SK-N-SH (cell line): Measurements from ENCODE around the gene TGM6.

Experiments used
- CHD2 ChIP-seq: fragments of 150-350 bp; IDR thresholded peaks from 2 replicates; pipeline ENCODE4 v1.6.1; 2018; ENCODE audit warnings: low read length; ENCODE audit not compliant: partially characterized antibody
- CTCF ChIP-seq: fragments of 200-600 bp; sonication (generic); IDR thresholded peaks from 2 replicates; pipeline ENCODE4 v1.6.1; 2017; ENCODE audit warnings: antibody characterized with exemption, mild to moderate bottlenecking, moderate library complexity
- EP300 ChIP-seq, 2 experiments: IDR thresholded peaks; 2 replicates each; pipeline versions ENCODE4 v1.4.0 to v1.6.1; 2012; ENCODE audit warnings: borderline replicate concordance in 1 of 2, low read depth in 1 of 2, low read length in 1 of 2
- GABPA ChIP-seq: IDR thresholded peaks from 2 replicates; pipeline ENCODE4 v1.4.0; 2012; ENCODE audit warnings: low read depth, mild to moderate bottlenecking
- MAX ChIP-seq: IDR thresholded peaks from 2 replicates; pipeline ENCODE4 v1.4.0; 2012; ENCODE audit warnings: low read depth
- PBX3 ChIP-seq: IDR thresholded peaks from 2 replicates; pipeline ENCODE4; 2012
- POLR2AphosphoS5 ChIP-seq: IDR thresholded peaks from 2 replicates; pipeline ENCODE4 v1.6.1; 2012; ENCODE audit warnings: low read depth, low read length
- RAD21 ChIP-seq: IDR thresholded peaks from 2 replicates; pipeline ENCODE4 v1.6.1; 2012; ENCODE audit warnings: mild to moderate bottlenecking, low read length
- RCOR1 ChIP-seq: fragments of 150-350 bp; IDR thresholded peaks from 2 replicates; pipeline ENCODE4 v1.6.1; 2017; ENCODE audit warnings: antibody characterized with exemption, low read length
- RFX5 ChIP-seq: IDR thresholded peaks from 2 replicates; pipeline ENCODE4 v1.6.1; 2012; ENCODE audit warnings: mild to moderate bottlenecking, improper control_type of control experiment, low read length
- TAF1 ChIP-seq: IDR thresholded peaks from 2 replicates; pipeline ENCODE4 v1.6.1; 2012; ENCODE audit warnings: low read depth, mild to moderate bottlenecking, low read length, moderate library complexity, borderline replicate concordance
- TCF12 ChIP-seq: IDR thresholded peaks from 2 replicates; pipeline ENCODE4 v1.4.0; 2012
- TEAD4 ChIP-seq: IDR thresholded peaks from 2 replicates; pipeline ENCODE4 v1.4.0; 2012; ENCODE audit warnings: mild to moderate bottlenecking, borderline replicate concordance; ENCODE audit not compliant: insufficient read depth

GRCh38 chr20:2460752-2461424 is 80.2 kb downstream of the TGM6 start:
- no peak for TF ChIP-seq PBX3
- TF ChIP-seq RCOR1, result no peak
- no peak for TF ChIP-seq TAF1
- TF ChIP-seq GABPA, result no peak
- TF ChIP-seq RAD21, result no peak
- no peak for TF ChIP-seq CTCF
- TF ChIP-seq CHD2, result no peak
- TF ChIP-seq RFX5, result no peak
- no peak for TF ChIP-seq TEAD4
- TF ChIP-seq MAX, result no peak
- no peak for TF ChIP-seq EP300 (IDR thresholded peaks at IDR 0.05; ENCODE audit: borderline replicate concordance in 1 of 2, low read depth in 1 of 2, low read length in 1 of 2)
- TF ChIP-seq POLR2AphosphoS5, result no peak
- TF ChIP-seq TCF12, result no peak
